Fibroblast of the aortic adventitia (primary cell): ENCODE measurements around the gene TRIM32. TPM values are rescaled to one million over a fixed set of nuclear protein-coding genes. Genes with fewer than 3 reads are reported as not detected.

ENCODE experiments used
- DNase-seq: peaks from one replicate; pipeline ENCODE4 v3.0.0-alpha.2; 2010; ENCODE audit warnings: low read depth
- H3K4me3 ChIP-seq: 2 replicates; pipeline ENCODE4 v1.5.1; 2011; ENCODE audit warnings: low read depth, mild to moderate bottlenecking, control low read depth, low read length, moderate library complexity
- total RNA-seq: library from RNA; depleted of rRNA; stranded (reverse); fragments of >200 nt; gene quantifications from 2 replicates; pipeline ENCODE4 v1.2.3, GENCODE V29; 2012; ENCODE audit warnings: low replicate concordance
- TF ChIP-seq, protein P1 (sequence below): IDR thresholded peaks from 2 replicates; pipeline ENCODE4 v1.5.1; 2011; ENCODE audit warnings: mild to moderate bottlenecking, low read length, control low read depth, inconsistent platforms; ENCODE audit not compliant: insufficient read depth

The TRIM32 gene
- total RNA-seq, 1 donor = 31.5 TPM

DNA sequence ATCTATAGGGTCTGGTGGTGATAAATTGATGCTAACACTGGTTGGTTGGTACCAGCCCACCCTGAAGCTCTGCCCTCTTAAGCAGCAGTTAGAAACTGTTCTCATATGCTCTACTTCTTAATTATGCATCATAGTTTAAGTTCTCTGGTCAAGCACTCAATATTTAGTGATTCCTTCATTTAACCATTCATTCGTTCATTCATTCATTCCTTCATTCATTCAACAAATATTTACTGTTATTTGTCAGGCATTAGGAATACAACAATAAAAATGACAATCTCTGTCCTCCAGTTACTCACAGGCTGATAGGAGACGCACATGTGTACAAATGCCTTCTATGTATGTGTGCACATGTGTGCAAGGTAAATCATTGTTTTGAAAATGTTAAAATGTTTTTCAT lies 54.6 kb downstream of the TRIM32 start:
- DNase-seq = no peak
- TF ChIP-seq, protein P1, sequence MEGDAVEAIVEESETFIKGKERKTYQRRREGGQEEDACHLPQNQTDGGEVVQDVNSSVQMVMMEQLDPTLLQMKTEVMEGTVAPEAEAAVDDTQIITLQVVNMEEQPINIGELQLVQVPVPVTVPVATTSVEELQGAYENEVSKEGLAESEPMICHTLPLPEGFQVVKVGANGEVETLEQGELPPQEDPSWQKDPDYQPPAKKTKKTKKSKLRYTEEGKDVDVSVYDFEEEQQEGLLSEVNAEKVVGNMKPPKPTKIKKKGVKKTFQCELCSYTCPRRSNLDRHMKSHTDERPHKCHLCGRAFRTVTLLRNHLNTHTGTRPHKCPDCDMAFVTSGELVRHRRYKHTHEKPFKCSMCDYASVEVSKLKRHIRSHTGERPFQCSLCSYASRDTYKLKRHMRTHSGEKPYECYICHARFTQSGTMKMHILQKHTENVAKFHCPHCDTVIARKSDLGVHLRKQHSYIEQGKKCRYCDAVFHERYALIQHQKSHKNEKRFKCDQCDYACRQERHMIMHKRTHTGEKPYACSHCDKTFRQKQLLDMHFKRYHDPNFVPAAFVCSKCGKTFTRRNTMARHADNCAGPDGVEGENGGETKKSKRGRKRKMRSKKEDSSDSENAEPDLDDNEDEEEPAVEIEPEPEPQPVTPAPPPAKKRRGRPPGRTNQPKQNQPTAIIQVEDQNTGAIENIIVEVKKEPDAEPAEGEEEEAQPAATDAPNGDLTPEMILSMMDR = no peak
- no peak overlapping the region for H3K4me3 ChIP-seq

DNA sequence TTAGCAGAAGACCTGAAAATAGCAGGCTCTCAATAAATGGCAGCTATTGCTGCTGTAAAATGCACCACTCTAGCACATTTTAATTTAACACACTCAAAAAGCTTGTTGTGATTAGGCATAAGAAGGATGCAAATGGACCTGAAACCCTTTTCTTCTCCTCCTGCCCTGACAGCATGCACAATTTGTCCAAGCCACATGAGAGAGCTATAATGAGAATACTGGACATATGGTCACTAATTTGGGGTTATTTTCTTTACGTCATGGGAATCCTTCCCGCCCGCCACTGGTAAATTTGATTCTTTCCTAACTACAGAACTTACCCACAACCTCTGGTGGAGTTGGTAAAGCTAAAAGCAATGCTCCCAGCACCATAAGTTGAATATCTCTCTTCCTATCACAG lies 62.1 kb downstream of the TRIM32 start:
- DNase-seq = no peak
- TF ChIP-seq, protein P1 = no peak
- H3K4me3 ChIP-seq = no peak overlapping the region

DNA sequence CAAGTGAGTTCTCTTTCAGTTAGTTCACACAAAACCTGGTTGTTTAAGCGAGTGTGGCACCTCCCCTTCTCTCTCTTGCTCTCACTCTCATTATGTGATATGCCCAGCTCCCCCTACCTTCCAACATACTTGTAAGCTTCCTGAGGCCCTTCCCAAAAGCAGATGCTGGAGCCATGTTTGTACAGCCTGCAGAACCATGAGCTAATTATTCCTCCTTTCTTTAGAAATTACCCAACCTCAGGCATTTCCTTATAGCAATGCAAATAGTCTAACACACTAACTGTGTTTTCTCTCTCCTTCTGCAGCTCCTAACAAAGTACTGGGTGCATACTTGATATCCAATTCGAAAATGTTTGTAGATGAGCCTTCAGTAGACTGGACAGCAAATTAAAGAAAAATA lies 62.7 kb downstream of the TRIM32 start:
- H3K4me3 ChIP-seq = no peak overlapping the region
- no peak for DNase-seq
- TF ChIP-seq, protein P1 = no peak

DNA sequence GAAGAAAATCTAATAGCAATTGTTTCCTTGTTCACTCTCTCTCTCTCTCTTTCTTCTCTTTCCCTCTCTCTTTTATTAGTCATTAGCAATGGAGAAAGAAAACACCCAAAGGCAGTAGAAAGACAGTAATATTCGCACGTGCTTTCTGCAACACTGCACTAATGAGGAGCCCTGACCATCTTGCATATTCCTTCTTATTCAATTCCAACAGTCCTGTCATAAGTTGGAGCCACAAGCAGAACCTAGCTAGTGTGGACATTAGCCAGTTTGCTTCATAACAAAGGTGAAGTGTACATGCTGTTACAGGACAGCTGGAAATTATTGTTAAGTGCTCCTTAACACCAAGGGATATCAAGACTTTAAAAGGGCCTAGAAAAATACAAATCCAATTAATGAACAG lies 63.4 kb downstream of the TRIM32 start:
- no peak for DNase-seq
- TF ChIP-seq, protein P1 = no peak
- no peak overlapping the region for H3K4me3 ChIP-seq
